ENCODE data around the gene IRGC.
A peak's percentile ranks its signal among the peaks of the same experiment; 100 is the strongest.
"Not testable (repeated sequence)": the region's sequence is repeated elsewhere in the genome, so short reads cannot be mapped to it uniquely, and the experiment has no call there.

The IRGC gene

GRCh38 chr19:43715776-43716175 is at the start of gene IRGC:
TSS of gene IRGC (plus strand) at chr19:43716076. CDS start at chr19:43718559, 2,483 bp downstream.
- no peak for DNase-seq

GRCh38 chr19:43667126-43667875 is 48.6 kb upstream of the IRGC start:
- DNase-seq = no peak

GRCh38 chr19:43667876-43668405 is 47.9 kb upstream of the IRGC start:
- DNase-seq = peak; percentile 70

GRCh38 chr19:43668406-43669109 is 47.3 kb upstream of the IRGC start:
- peak; percentile 99 for DNase-seq

GRCh38 chr19:43672061-43672679 is 43.7 kb upstream of the IRGC start:
- no peak for DNase-seq

- no peak for DNase-seq
Observed at GRCh38 chr19:43673637-43674036, 42.2 kb upstream of the IRGC start.

- no peak for DNase-seq
Observed at GRCh38 chr19:43674183-43674582, 41.7 kb upstream of the IRGC start.

GRCh38 chr19:43674596-43674995 is 41.3 kb upstream of the IRGC start:
- DNase-seq = no peak

- DNase-seq = peak; percentile 77
Observed at GRCh38 chr19:43675269-43675879, 40.5 kb upstream of the IRGC start.

- no peak for DNase-seq
Observed at GRCh38 chr19:43675906-43676305, 40.0 kb upstream of the IRGC start.

GRCh38 chr19:43678512-43679261 is 37.2 kb upstream of the IRGC start:
- DNase-seq = no peak

GRCh38 chr19:43681821-43682220 is 34.1 kb upstream of the IRGC start:
- DNase-seq = no peak

GRCh38 chr19:43682269-43682668 is 33.6 kb upstream of the IRGC start:
- DNase-seq = not testable (repeated sequence)

GRCh38 chr19:43682824-43683661 is 32.8 kb upstream of the IRGC start:
- no peak for DNase-seq

- DNase-seq = no peak
Observed at GRCh38 chr19:43683905-43684304, 32.0 kb upstream of the IRGC start.

- no peak for DNase-seq
Observed at GRCh38 chr19:43684326-43684725, 31.6 kb upstream of the IRGC start.

GRCh38 chr19:43687660-43687997 is 28.2 kb upstream of the IRGC start:
- no peak for DNase-seq

GRCh38 chr19:43688059-43688701 is 27.7 kb upstream of the IRGC start:
- DNase-seq = no peak

GRCh38 chr19:43690444-43690843 is 25.4 kb upstream of the IRGC start:
- no peak for DNase-seq

- no peak for DNase-seq
Observed at GRCh38 chr19:43690890-43691289, 25.0 kb upstream of the IRGC start.

GRCh38 chr19:43691755-43692154 is 24.1 kb upstream of the IRGC start:
- DNase-seq = no peak
